Panc1 (cell line): Measurements from ENCODE around the gene GNG7. TPM values are rescaled to one million over a fixed set of nuclear protein-coding genes. Genes with fewer than 3 reads are reported as not detected.

Source experiments
- ATAC-seq: fragments of 200-7000 bp; cut with Tn5 transposase; 2 replicates; pipeline ENCODE4 v1.9.1; 2020; ENCODE audit warnings: mild to moderate bottlenecking, moderate library complexity
- BruUV-seq: library from RNA; stranded (reverse); fragments of 400-500 nt; replicated peaks from 2 replicates; lab custom pipeline; 2021; lab: Mats Ljungman, UMichigan
- CTCF ChIA-PET: fragments of 300-600 bp; sonication (Branson Sonifier 250); formaldehyde crosslinking; loops from one replicate; lab custom pipeline; 2022; ENCODE audit warnings: antibody characterized with exemption; lab: Charles Lee
- POLR2A ChIA-PET: fragments of 300-600 bp; sonication (Branson Sonifier 250); formaldehyde crosslinking; loops from one replicate; lab custom pipeline; 2022; ENCODE audit warnings: antibody characterized with exemption; lab: Charles Lee
- DNase-seq: peaks from one replicate; pipeline ENCODE4 v3.0.0-alpha.2; 2010; ENCODE audit warnings: low read depth, low spot score
- H3K27ac ChIP-seq: 2 replicates; pipeline ENCODE4 v1.5.1; 2011; ENCODE audit warnings: mild to moderate bottlenecking, low read length, inconsistent platforms
- H3K27me3 ChIP-seq: fragments of 200-500 bp; sonication (Bioruptor generic); 2 replicates; pipeline ENCODE4 v1.6.0; 2014; ENCODE audit warnings: low read length, inconsistent platforms; ENCODE audit not compliant: control insufficient read depth, insufficient read depth
- H3K36me3 ChIP-seq: fragments of 200-500 bp; sonication (Bioruptor generic); 2 replicates; pipeline ENCODE4 v1.5.1; 2014; ENCODE audit warnings: inconsistent platforms, mild to moderate bottlenecking, low read length, moderate library complexity; ENCODE audit not compliant: control insufficient read depth, insufficient read depth
- H3K4me1 ChIP-seq: 2 replicates; pipeline ENCODE4 v1.5.1; 2011; ENCODE audit warnings: inconsistent platforms, mild to moderate bottlenecking, low read length, moderate library complexity; ENCODE audit not compliant: control insufficient read depth, insufficient read depth
- H3K4me3 ChIP-seq, 2 experiments: 2 replicates each; pipeline ENCODE4 v1.5.1; 2011 to 2012; ENCODE audit warnings: low read depth in 2 of 2, low read length in 2 of 2, mild to moderate bottlenecking in 2 of 2, inconsistent platforms in 1 of 2, moderate library complexity in 1 of 2
- H3K9me3 ChIP-seq: fragments of 200-500 bp; sonication (Bioruptor generic); 2 replicates; pipeline ENCODE4 v1.5.1; 2014; ENCODE audit warnings: low read depth, mild to moderate bottlenecking, inconsistent platforms, low read length, moderate library complexity; ENCODE audit not compliant: control insufficient read depth, insufficient read depth
- POLR2AphosphoS5 ChIP-seq: IDR thresholded peaks from 2 replicates; pipeline ENCODE4 v1.6.1; 2012; ENCODE audit warnings: mild to moderate bottlenecking, low read depth, low read length, moderate library complexity
- SIN3A ChIP-seq: IDR thresholded peaks from 2 replicates; pipeline ENCODE4 v1.6.1; 2012; ENCODE audit warnings: low read depth, mild to moderate bottlenecking, low read length, moderate library complexity, borderline replicate concordance; ENCODE audit not compliant: insufficient read depth
- TCF7L2 ChIP-seq: IDR thresholded peaks from 2 replicates; pipeline ENCODE4 v1.6.1; 2011; ENCODE audit warnings: mild to moderate bottlenecking, low read depth, low read length, inconsistent platforms
- in situ Hi-C: cut with HindIII; loops from 2 replicates; pipeline ENCODE4 v1.10.0; 2016; ENCODE audit warnings: low sequenced_read_pairs, low pct_unique_long_range_greater_than_20kb
- intact Hi-C: fragments of 100-400 bp; cut with micrococcal nuclease; formaldehyde crosslinking; loops from one replicate; pipeline ENCODE4 v1.10.0; 2022; ENCODE audit not compliant: unreplicated experiment
- total RNA-seq: library from RNA; stranded (reverse); gene quantifications from one replicate; pipeline ENCODE4 v1.2.1, GENCODE V29; 2021; ENCODE audit not compliant: unreplicated experiment
- TF ChIP-seq, protein P1 (sequence below): fragments of 450-650 bp; IDR thresholded peaks from 2 replicates; pipeline ENCODE4 v1.5.1; 2017; ENCODE audit warnings: mild to moderate bottlenecking
- TF ChIP-seq, protein P2 (sequence below), 2 experiments: IDR thresholded peaks; 2 replicates each; pipeline ENCODE4 v1.6.1; 2011 to 2012; ENCODE audit warnings: low read depth in 2 of 2, control low read depth in 1 of 2, low read length in 1 of 2, mild to moderate bottlenecking in 1 of 2, moderate library complexity in 1 of 2; ENCODE audit not compliant: insufficient read depth in 1 of 2

GNG7 gene
- total RNA-seq, 1 experiment from 2014 or later = 0.74 TPM

GRCh38 chr19:2722541-2723344 lies 20.2 kb upstream of the GNG7 start:
- ATAC-seq (peak; percentile 79), DNase-seq (no peak)
- Histone ChIP-seq H3K9me3 (no peaks in the 10 kb centered on the region), H3K27me3 (no peaks in the 10 kb centered on the region), H3K4me3 (no peak overlapping the region), H3K4me1 (peaks cover 15% of the 10 kb centered on the region), H3K36me3 (no peaks in the 10 kb centered on the region), H3K27ac (0 out of 2 replicates have a peak overlapping the region, but pooled peaks have one; percentile 23)
- ChIA-PET CTCF (no interaction called here), POLR2A (no interaction called here)
- BruUV-seq = no TSS peak
- no peak for TF ChIP-seq POLR2AphosphoS5
- TF ChIP-seq, protein P1, sequence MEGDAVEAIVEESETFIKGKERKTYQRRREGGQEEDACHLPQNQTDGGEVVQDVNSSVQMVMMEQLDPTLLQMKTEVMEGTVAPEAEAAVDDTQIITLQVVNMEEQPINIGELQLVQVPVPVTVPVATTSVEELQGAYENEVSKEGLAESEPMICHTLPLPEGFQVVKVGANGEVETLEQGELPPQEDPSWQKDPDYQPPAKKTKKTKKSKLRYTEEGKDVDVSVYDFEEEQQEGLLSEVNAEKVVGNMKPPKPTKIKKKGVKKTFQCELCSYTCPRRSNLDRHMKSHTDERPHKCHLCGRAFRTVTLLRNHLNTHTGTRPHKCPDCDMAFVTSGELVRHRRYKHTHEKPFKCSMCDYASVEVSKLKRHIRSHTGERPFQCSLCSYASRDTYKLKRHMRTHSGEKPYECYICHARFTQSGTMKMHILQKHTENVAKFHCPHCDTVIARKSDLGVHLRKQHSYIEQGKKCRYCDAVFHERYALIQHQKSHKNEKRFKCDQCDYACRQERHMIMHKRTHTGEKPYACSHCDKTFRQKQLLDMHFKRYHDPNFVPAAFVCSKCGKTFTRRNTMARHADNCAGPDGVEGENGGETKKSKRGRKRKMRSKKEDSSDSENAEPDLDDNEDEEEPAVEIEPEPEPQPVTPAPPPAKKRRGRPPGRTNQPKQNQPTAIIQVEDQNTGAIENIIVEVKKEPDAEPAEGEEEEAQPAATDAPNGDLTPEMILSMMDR = no peak
- TF ChIP-seq, protein P2, sequence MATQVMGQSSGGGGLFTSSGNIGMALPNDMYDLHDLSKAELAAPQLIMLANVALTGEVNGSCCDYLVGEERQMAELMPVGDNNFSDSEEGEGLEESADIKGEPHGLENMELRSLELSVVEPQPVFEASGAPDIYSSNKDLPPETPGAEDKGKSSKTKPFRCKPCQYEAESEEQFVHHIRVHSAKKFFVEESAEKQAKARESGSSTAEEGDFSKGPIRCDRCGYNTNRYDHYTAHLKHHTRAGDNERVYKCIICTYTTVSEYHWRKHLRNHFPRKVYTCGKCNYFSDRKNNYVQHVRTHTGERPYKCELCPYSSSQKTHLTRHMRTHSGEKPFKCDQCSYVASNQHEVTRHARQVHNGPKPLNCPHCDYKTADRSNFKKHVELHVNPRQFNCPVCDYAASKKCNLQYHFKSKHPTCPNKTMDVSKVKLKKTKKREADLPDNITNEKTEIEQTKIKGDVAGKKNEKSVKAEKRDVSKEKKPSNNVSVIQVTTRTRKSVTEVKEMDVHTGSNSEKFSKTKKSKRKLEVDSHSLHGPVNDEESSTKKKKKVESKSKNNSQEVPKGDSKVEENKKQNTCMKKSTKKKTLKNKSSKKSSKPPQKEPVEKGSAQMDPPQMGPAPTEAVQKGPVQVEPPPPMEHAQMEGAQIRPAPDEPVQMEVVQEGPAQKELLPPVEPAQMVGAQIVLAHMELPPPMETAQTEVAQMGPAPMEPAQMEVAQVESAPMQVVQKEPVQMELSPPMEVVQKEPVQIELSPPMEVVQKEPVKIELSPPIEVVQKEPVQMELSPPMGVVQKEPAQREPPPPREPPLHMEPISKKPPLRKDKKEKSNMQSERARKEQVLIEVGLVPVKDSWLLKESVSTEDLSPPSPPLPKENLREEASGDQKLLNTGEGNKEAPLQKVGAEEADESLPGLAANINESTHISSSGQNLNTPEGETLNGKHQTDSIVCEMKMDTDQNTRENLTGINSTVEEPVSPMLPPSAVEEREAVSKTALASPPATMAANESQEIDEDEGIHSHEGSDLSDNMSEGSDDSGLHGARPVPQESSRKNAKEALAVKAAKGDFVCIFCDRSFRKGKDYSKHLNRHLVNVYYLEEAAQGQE (IDR thresholded peaks at IDR 0.05; ENCODE audit: insufficient read depth in 1 of 2, low read depth in 2 of 2, low read length in 1 of 2) = peak in 1 of 2 experiments; percentile 6; a peak in 1 of 4 replicates
- intact Hi-C loops (no loop called here), in situ Hi-C loops (no loop called here)

- Histone ChIP-seq H3K9me3 (no peaks in the 10 kb centered on the region), H3K27ac (no peak overlapping the region), H3K4me3 (peak overlapping the region; percentile 40 to 44; a peak in 3 of 4 replicates), H3K27me3 (no peaks in the 10 kb centered on the region), H3K36me3 (no peaks in the 10 kb centered on the region), H3K4me1 (peaks cover 15% of the 10 kb centered on the region)
- TF ChIP-seq TCF7L2 (no peak), POLR2AphosphoS5 (no peak), SIN3A (no peak)
- TF ChIP-seq, protein P1 = no peak
- TF ChIP-seq, protein P2 (IDR thresholded peaks at IDR 0.05; ENCODE audit: insufficient read depth in 1 of 2, low read depth in 2 of 2, low read length in 1 of 2) = no peak
- ATAC-seq (no peak), DNase-seq (no peak)
- CTCF ChIA-PET = no interaction called here
- POLR2A ChIA-PET = no interaction called here
- intact Hi-C loops (no loop called here), in situ Hi-C loops (no loop called here)
- no TSS peak for BruUV-seq
These were observed 19.4 kb upstream of the GNG7 start for GRCh38 chr19:2721570-2722540.
